ENCODE results near the gene GRB10.

DNA sequence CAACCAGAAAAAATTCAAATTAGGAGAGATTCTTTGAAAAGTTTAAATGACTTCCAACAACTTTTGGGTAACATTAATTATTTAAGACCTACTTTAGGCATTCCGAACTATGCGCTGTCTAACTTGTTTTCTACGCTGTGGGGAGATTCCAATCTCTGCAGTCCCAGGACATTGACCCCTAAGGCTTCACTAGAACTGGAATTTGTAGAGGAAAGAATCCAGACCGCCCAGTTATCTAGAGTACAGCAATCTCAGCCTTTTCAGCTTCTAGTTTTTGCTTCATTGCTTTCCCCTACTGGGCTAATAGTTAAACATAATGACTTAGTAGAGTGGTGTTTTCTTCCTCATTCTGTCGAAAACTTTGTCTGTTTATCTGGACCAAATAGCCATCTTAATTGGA, 202.6 kb downstream of the GRB10 start:
- no peak for TF ChIP-seq POLR2AphosphoS5 (IDR thresholded peaks at IDR 0.05; ENCODE audit: insufficient read depth, low read depth, low read length)
- no peak for TF ChIP-seq POLR2A (IDR thresholded peaks at IDR 0.05; ENCODE audit: low read depth, low read length)
- TF ChIP-seq, protein P1, sequence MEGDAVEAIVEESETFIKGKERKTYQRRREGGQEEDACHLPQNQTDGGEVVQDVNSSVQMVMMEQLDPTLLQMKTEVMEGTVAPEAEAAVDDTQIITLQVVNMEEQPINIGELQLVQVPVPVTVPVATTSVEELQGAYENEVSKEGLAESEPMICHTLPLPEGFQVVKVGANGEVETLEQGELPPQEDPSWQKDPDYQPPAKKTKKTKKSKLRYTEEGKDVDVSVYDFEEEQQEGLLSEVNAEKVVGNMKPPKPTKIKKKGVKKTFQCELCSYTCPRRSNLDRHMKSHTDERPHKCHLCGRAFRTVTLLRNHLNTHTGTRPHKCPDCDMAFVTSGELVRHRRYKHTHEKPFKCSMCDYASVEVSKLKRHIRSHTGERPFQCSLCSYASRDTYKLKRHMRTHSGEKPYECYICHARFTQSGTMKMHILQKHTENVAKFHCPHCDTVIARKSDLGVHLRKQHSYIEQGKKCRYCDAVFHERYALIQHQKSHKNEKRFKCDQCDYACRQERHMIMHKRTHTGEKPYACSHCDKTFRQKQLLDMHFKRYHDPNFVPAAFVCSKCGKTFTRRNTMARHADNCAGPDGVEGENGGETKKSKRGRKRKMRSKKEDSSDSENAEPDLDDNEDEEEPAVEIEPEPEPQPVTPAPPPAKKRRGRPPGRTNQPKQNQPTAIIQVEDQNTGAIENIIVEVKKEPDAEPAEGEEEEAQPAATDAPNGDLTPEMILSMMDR (IDR thresholded peaks at IDR 0.05; ENCODE audit: extremely low read depth in 1 of 2, insufficient read depth in 1 of 2, low read depth in 1 of 2, low read length in 2 of 2): no peak
- no peak for TF ChIP-seq JUN (IDR thresholded peaks at IDR 0.05; ENCODE audit: borderline replicate concordance, insufficient read depth, insufficient read length, low read depth)

Measured in endothelial cell of umbilical vein (primary cell).